SK-N-SH treated with all-trans-retinoic acid at 6 μM for 48 hours (cell line): ENCODE measurements around the gene LRAT.

Source experiments
- ATAC-seq: fragments of 200-7000 bp; cut with Tn5 transposase; 3 replicates; pipeline ENCODE4 v1.9.1; 2020; ENCODE audit warnings: mild to moderate bottlenecking, moderate library complexity
- ARNTL ChIP-seq: fragments of 450-650 bp; formaldehyde crosslinking; IDR thresholded peaks from 2 replicates; pipeline ENCODE4 v1.5.0; 2020; ENCODE audit warnings: low read depth, mild to moderate bottlenecking, moderate library complexity, borderline replicate concordance
- BACH2 ChIP-seq: fragments of 250-450 bp; sonication (Bioruptor Pico); IDR thresholded peaks from 2 replicates; pipeline ENCODE4 v1.9.0; 2021; ENCODE audit warnings: mild to moderate bottlenecking, borderline replicate concordance
- CREB5 ChIP-seq: fragments of 250-450 bp; sonication (Bioruptor Pico); IDR thresholded peaks from 2 replicates; pipeline ENCODE4 v1.5.1; 2020; ENCODE audit warnings: low read depth, mild to moderate bottlenecking, moderate library complexity
- CSDC2 ChIP-seq: fragments of 250-450 bp; sonication (Bioruptor Pico); IDR thresholded peaks from 2 replicates; pipeline ENCODE4 v1.5.0; 2020; ENCODE audit warnings: mild to moderate bottlenecking, moderate library complexity
- CSRNP3 ChIP-seq: fragments of 250-450 bp; sonication (Bioruptor Pico); IDR thresholded peaks from 2 replicates; pipeline ENCODE4 v1.5.1; 2021; ENCODE audit warnings: mild to moderate bottlenecking, moderate library complexity
- ESRRG ChIP-seq: fragments of 250-450 bp; sonication (Bioruptor Pico); IDR thresholded peaks from 2 replicates; pipeline ENCODE4 v1.6.1; 2021; ENCODE audit warnings: mild to moderate bottlenecking
- GLIS3 ChIP-seq: fragments of 250-450 bp; sonication (Bioruptor Pico); IDR thresholded peaks from 2 replicates; pipeline ENCODE4 v1.5.0; 2020; ENCODE audit warnings: mild to moderate bottlenecking, moderate library complexity
- ISL1 ChIP-seq: fragments of 250-450 bp; sonication (Bioruptor Pico); IDR thresholded peaks from 2 replicates; pipeline ENCODE4 v2.1.2; 2022; ENCODE audit warnings: mild to moderate bottlenecking, moderate library complexity
- OSR1 ChIP-seq: fragments of 250-450 bp; sonication (Bioruptor Pico); IDR thresholded peaks from 2 replicates; pipeline ENCODE4 v1.8.0; 2022; ENCODE audit warnings: moderate library complexity, mild to moderate bottlenecking, inconsistent platforms
- PATZ1 ChIP-seq: fragments of 250-450 bp; sonication (Bioruptor Pico); IDR thresholded peaks from 2 replicates; pipeline ENCODE4 v1.8.0; 2020; ENCODE audit warnings: mild to moderate bottlenecking, moderate library complexity, borderline replicate concordance
- POU6F1 ChIP-seq: fragments of 250-450 bp; sonication (Bioruptor Pico); IDR thresholded peaks from 2 replicates; pipeline ENCODE4 v1.8.0; 2021; ENCODE audit warnings: low read depth, mild to moderate bottlenecking, moderate library complexity, borderline replicate concordance
- PPARA ChIP-seq: fragments of 250-450 bp; sonication (Bioruptor Pico); IDR thresholded peaks from 2 replicates; pipeline ENCODE4 v1.5.0; 2020; ENCODE audit warnings: mild to moderate bottlenecking, borderline replicate concordance
- RARB ChIP-seq: fragments of 250-450 bp; sonication (Bioruptor Pico); IDR thresholded peaks from 2 replicates; pipeline ENCODE4 v1.8.0; 2021; ENCODE audit warnings: mild to moderate bottlenecking, moderate library complexity
- SNAI2 ChIP-seq: fragments of 250-450 bp; sonication (Bioruptor Pico); IDR thresholded peaks from 2 replicates; pipeline ENCODE4 v1.5.0; 2020; ENCODE audit warnings: mild to moderate bottlenecking, moderate library complexity
- TCF4 ChIP-seq: fragments of 250-450 bp; sonication (Bioruptor Pico); IDR thresholded peaks from 2 replicates; pipeline ENCODE4 v1.8.0; 2021; ENCODE audit warnings: mild to moderate bottlenecking, moderate library complexity, borderline replicate concordance
- TOX ChIP-seq: fragments of 250-450 bp; sonication (Bioruptor Pico); IDR thresholded peaks from 2 replicates; pipeline ENCODE4 v1.8.0; 2021; ENCODE audit warnings: mild to moderate bottlenecking, moderate library complexity, borderline replicate concordance
- TSHZ2 ChIP-seq: fragments of 250-450 bp; sonication (Bioruptor Pico); IDR thresholded peaks from 2 replicates; pipeline ENCODE4 v1.5.0; 2020; ENCODE audit warnings: mild to moderate bottlenecking, moderate library complexity
- ZC3H10 ChIP-seq: fragments of 250-450 bp; sonication (Bioruptor Pico); IDR thresholded peaks from 2 replicates; pipeline ENCODE4 v1.5.1; 2021; ENCODE audit warnings: mild to moderate bottlenecking, moderate library complexity
- ZFP3 ChIP-seq: fragments of 250-450 bp; sonication (Bioruptor Pico); IDR thresholded peaks from 2 replicates; pipeline ENCODE4 v1.5.0; 2020; ENCODE audit warnings: mild to moderate bottlenecking, moderate library complexity
- ZFP30 ChIP-seq: fragments of 450-650 bp; formaldehyde crosslinking; IDR thresholded peaks from 2 replicates; pipeline ENCODE4 v1.5.0; 2022; ENCODE audit warnings: mild to moderate bottlenecking, moderate library complexity
- ZNF565 ChIP-seq: fragments of 450-650 bp; formaldehyde crosslinking; conservative IDR thresholded peaks from 2 replicates; pipeline ENCODE4 v1.5.0; 2020; ENCODE audit warnings: low read depth, mild to moderate bottlenecking, moderate library complexity
- ZNF70 ChIP-seq: fragments of 450-650 bp; formaldehyde crosslinking; IDR thresholded peaks from 2 replicates; pipeline ENCODE4 v1.5.0; 2020; ENCODE audit warnings: mild to moderate bottlenecking, moderate library complexity
- ZNF8 ChIP-seq: fragments of 450-650 bp; formaldehyde crosslinking; IDR thresholded peaks from 2 replicates; pipeline ENCODE4 v1.5.0; 2020; ENCODE audit warnings: mild to moderate bottlenecking, moderate library complexity

Gene LRAT

GRCh38 chr4:154739111-154739510 is 4.7 kb upstream of the LRAT start:
- TF ChIP-seq ZC3H10 (CRISPR knock-in tag): no peak
- TF ChIP-seq ZFP30: no peak
- no peak for TF ChIP-seq CSDC2
- no peak for TF ChIP-seq GLIS3 (CRISPR knock-in tag)
- TF ChIP-seq BACH2 (CRISPR knock-in tag): no peak
- TF ChIP-seq PPARA (CRISPR knock-in tag): no peak
- no peak for TF ChIP-seq ZNF70 (CRISPR knock-in tag)
- no peak for TF ChIP-seq CREB5 (CRISPR knock-in tag)
- no peak for TF ChIP-seq ISL1
- TF ChIP-seq ZNF8 (CRISPR knock-in tag): no peak
- no peak for TF ChIP-seq ZFP3 (CRISPR knock-in tag)
- TF ChIP-seq ARNTL (CRISPR knock-in tag): no peak
- TF ChIP-seq TSHZ2 (CRISPR knock-in tag): no peak
- no peak for TF ChIP-seq SNAI2 (CRISPR knock-in tag)
- ATAC-seq: no peak

GRCh38 chr4:154740462-154740861 is 3.3 kb upstream of the LRAT start:
- no peak for ATAC-seq
- no peak for TF ChIP-seq SNAI2 (CRISPR knock-in tag)
- TF ChIP-seq, all 23 proteins: peak for 0

- TF ChIP-seq TCF4 (no peak), CREB5 (CRISPR knock-in tag) (no peak), ARNTL (CRISPR knock-in tag) (no peak), ZNF8 (CRISPR knock-in tag) (no peak), ZFP30 (no peak), ZNF565 (CRISPR knock-in tag) (no peak), ESRRG (no peak), RARB (CRISPR knock-in tag) (no peak), ZFP3 (CRISPR knock-in tag) (no peak), GLIS3 (CRISPR knock-in tag) (no peak), OSR1 (CRISPR knock-in tag) (no peak), TOX (CRISPR knock-in tag) (no peak), PPARA (CRISPR knock-in tag) (no peak), PATZ1 (CRISPR knock-in tag) (no peak), CSRNP3 (CRISPR knock-in tag) (no peak), POU6F1 (CRISPR knock-in tag) (no peak), SNAI2 (CRISPR knock-in tag) (no peak), TSHZ2 (CRISPR knock-in tag) (no peak), ZC3H10 (CRISPR knock-in tag) (no peak), BACH2 (CRISPR knock-in tag) (no peak)
- no peak for ATAC-seq
Measured at GRCh38 chr4:154741131-154741665, 2.6 kb upstream of the LRAT start.
